Cardiac muscle cell (in vitro differentiated cells and primary cell): ENCODE data around the gene SEMA4A. TPM values are rescaled to one million over a fixed set of nuclear protein-coding genes. Genes with fewer than 3 reads are reported as not detected.

Experiments used
- DNase-seq, 2 donors: peaks; one replicate each; pipeline versions ENCODE4 v3.0.0 to v3.0.0-alpha.2; 2010 to 2017; ENCODE audit warnings: low read depth in 1 of 2, low spot score in 1 of 2
- H3K27ac ChIP-seq: fragments of 200-600 bp; sonication (generic); 2 replicates; pipeline ENCODE4 v1.5.1; 2016
- H3K27me3 ChIP-seq: fragments of 200-600 bp; sonication (generic); 2 replicates; pipeline ENCODE4 v1.6.0; 2016; ENCODE audit warnings: control low read depth
- H3K36me3 ChIP-seq: fragments of 200-600 bp; sonication (generic); 2 replicates; pipeline ENCODE4 v1.5.1; 2016; ENCODE audit warnings: control low read depth
- H3K4me1 ChIP-seq: fragments of 200-600 bp; sonication (generic); 2 replicates; pipeline ENCODE4 v1.8.1; 2017; ENCODE audit warnings: low read depth, mild to moderate bottlenecking, mixed run types
- H3K4me3 ChIP-seq: fragments of 200-600 bp; sonication (generic); 2 replicates; pipeline ENCODE4 v1.5.1; 2016; ENCODE audit warnings: mild to moderate bottlenecking
- H3K9me3 ChIP-seq: fragments of 200-600 bp; sonication (generic); 2 replicates; pipeline ENCODE4 v1.5.1; 2017; ENCODE audit warnings: low read depth, mild to moderate bottlenecking, control low read depth
- polyA plus RNA-seq: library from polyadenylated mRNA; unstranded; fragments of >200 nt; fragmentation: Nextera tagmentation; extraction: Ambion mirVana; gene quantifications from 2 replicates; pipeline ENCODE4 v1.2.1, GENCODE V29; 2016
- total RNA-seq: library from RNA; depleted of rRNA; stranded (reverse); fragments of >200 nt; gene quantifications from 2 replicates; pipeline ENCODE4 v1.2.3, GENCODE V29; 2016
- TF ChIP-seq, protein P1 (sequence below): IDR thresholded peaks from 2 replicates; pipeline ENCODE4 v1.5.1; 2012; ENCODE audit warnings: low read depth, mild to moderate bottlenecking, low read length

Gene SEMA4A
- total and polyA plus RNA-seq, 2 experiments from 2014 or later, result 0.65 to 8.6 TPM

DNA sequence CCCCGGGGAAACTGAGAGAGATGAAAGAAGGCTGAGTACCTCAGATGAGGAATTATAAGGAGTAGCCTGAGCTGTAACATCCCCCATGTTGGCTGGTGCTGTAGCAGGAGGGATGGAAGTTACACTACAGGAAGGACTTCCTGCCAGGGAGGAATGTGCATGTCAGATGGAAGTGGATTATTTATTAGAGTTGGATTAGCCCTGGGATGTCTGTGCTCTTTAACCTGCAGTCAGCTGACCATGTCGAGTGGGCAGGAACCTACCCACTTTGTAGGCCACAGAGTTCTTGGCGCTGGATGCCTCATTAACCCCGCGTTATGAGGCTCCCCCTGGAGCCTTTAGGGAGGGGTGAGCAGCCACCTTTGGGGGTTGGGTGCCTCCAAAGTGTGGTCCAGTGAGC lies 757 bp upstream of the SEMA4A start:
- peaks cover 21% of the 10 kb centered on the region for H3K27me3 ChIP-seq
- no peaks in the 10 kb centered on the region for H3K9me3 ChIP-seq
- H3K4me3 ChIP-seq, result no peak overlapping the region
- no peak overlapping the region for H3K27ac ChIP-seq
- TF ChIP-seq, protein P1, sequence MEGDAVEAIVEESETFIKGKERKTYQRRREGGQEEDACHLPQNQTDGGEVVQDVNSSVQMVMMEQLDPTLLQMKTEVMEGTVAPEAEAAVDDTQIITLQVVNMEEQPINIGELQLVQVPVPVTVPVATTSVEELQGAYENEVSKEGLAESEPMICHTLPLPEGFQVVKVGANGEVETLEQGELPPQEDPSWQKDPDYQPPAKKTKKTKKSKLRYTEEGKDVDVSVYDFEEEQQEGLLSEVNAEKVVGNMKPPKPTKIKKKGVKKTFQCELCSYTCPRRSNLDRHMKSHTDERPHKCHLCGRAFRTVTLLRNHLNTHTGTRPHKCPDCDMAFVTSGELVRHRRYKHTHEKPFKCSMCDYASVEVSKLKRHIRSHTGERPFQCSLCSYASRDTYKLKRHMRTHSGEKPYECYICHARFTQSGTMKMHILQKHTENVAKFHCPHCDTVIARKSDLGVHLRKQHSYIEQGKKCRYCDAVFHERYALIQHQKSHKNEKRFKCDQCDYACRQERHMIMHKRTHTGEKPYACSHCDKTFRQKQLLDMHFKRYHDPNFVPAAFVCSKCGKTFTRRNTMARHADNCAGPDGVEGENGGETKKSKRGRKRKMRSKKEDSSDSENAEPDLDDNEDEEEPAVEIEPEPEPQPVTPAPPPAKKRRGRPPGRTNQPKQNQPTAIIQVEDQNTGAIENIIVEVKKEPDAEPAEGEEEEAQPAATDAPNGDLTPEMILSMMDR, result no peak
- H3K36me3 ChIP-seq, result no peaks in the 10 kb centered on the region
- DNase-seq, result no peak
- H3K4me1 ChIP-seq, result no peaks in the 10 kb centered on the region

DNA sequence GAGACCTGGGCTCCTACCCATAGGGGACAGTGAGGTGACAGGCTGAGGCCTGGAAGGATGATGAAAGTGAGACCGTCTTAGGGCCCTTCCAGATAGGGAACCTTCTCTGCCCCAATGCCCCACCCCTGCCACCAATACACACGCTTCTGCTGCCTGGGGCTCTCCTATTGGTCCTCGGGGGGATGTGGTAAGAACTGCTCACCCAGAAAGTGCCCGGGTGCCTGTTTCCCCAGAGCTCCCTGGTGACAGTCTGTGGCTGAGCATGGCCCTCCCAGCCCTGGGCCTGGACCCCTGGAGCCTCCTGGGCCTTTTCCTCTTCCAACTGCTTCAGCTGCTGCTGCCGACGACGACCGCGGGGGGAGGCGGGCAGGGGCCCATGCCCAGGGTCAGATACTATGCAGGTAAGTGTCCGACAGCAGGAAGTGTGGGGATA lies 948 bp downstream of the SEMA4A start:
- H3K27ac ChIP-seq, result no peak overlapping the region
- no peak overlapping the region for H3K4me3 ChIP-seq
- no peaks in the 10 kb centered on the region for H3K9me3 ChIP-seq
- TF ChIP-seq, protein P1, result no peak
- no peak for DNase-seq
- peaks cover 20% of the 10 kb centered on the region for H3K27me3 ChIP-seq
- no peaks in the 10 kb centered on the region for H3K4me1 ChIP-seq
- no peaks in the 10 kb centered on the region for H3K36me3 ChIP-seq

DNA sequence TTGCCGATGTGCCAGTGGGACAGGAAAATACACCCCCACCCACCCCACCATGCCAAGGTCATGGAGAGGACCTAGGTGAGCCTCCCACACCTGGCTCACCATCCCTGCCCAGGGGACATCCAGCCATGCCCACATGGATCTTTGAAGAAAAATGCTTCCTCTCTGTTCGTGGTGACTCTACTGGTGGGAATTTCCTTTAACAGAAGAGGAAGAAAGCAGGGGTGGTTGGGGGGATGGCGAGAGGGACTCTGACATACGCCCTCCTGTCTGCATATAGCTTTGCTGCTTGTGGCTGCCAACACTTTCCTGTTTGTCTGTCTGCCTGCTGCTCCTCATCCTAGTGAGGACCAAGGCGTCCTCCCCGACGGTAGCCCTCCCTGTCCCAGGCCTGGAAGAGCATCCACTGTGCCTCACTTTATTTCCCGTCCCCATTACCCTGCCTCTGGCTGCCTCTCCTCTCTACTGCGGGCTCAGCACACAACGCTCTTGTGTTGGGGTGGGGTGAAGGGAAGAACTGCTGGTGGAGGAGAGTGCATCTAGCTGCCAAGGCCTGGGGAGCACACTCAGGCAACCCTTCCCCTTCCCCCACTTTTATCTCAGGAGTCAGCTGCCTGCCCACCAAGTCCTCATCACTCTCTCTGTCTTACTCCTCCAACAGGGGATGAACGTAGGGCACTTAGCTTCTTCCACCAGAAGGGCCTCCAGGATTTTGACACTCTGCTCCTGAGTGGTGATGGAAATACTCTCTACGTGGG lies 2.5 kb downstream of the SEMA4A start:
- H3K27ac ChIP-seq, result no peak overlapping the region
- H3K4me3 ChIP-seq, result no peak overlapping the region
- H3K36me3 ChIP-seq, result no peaks in the 10 kb centered on the region
- H3K9me3 ChIP-seq, result no peaks in the 10 kb centered on the region
- no peak for DNase-seq
- H3K4me1 ChIP-seq, result no peaks in the 10 kb centered on the region
- TF ChIP-seq, protein P1, result no peak
- H3K27me3 ChIP-seq, result peaks cover 4% of the 10 kb centered on the region

DNA sequence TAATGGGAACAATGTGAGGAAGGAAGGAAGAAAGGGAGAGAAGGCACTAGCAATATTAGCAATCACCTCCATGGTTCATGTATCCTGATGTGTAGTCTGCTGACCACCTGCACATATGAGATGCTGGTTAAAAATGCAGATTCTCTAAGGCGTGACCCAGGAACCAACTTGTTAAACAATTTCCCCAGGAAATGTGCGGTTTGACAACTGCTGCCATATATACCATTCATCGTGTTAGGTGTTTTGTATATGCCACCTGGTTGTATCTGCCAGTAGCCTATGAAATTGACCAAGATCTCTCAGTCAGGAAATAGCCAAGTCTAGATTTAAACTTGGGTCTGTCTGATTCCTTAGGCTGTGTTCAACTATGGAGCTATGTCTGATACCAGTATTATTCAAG lies 4.1 kb downstream of the SEMA4A start:
- TF ChIP-seq, protein P1, result no peak
- no peak overlapping the region for H3K27ac ChIP-seq
- no peaks in the 10 kb centered on the region for H3K36me3 ChIP-seq
- no peaks in the 10 kb centered on the region for H3K27me3 ChIP-seq
- H3K4me3 ChIP-seq, result no peak overlapping the region
- DNase-seq, result no peak
- peaks cover 10% of the 10 kb centered on the region for H3K4me1 ChIP-seq
- no peaks in the 10 kb centered on the region for H3K9me3 ChIP-seq

DNA sequence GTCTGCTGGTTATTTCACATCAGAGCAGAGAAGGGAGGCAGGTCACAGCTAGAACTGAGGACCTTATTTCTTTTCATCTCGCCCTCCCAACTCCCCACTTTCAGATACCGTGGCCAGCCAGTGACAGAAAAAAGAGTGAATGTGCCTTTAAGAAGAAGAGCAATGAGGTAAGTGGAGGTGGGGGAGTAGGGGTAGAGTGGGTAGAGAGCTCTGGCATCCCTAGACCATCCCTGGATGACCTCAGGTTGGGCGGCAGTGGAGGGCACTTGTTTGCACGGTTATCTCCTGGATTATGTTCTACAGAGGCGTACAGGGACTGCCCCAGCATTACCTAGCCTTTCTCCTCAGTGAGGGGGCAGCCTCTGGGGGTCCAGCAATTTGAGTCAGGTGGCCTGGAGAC lies 4.6 kb downstream of the SEMA4A start:
- Histone ChIP-seq H3K9me3 (no peaks in the 10 kb centered on the region), H3K27me3 (no peaks in the 10 kb centered on the region), H3K27ac (no peak overlapping the region), H3K4me3 (no peak overlapping the region), H3K36me3 (no peaks in the 10 kb centered on the region), H3K4me1 (peaks cover 10% of the 10 kb centered on the region)
- no peak for DNase-seq
- TF ChIP-seq, protein P1, result no peak
